ENCODE measurements around the gene WDR75. TPM values are rescaled to one million over a fixed set of nuclear protein-coding genes. Genes with fewer than 3 reads are reported as not detected.

WDR75 gene
- 17.0 TPM for total RNA-seq
- long read RNA-seq, transcript WDR75-201 (21 exons, 2,701 nt) = major isoform, 22 of 25 reads
- long read RNA-seq, partial matches to known transcripts = 1 of 25 reads
- long read RNA-seq, other reads (novel, unspliced or antisense) = 2 of 25 reads

DNA sequence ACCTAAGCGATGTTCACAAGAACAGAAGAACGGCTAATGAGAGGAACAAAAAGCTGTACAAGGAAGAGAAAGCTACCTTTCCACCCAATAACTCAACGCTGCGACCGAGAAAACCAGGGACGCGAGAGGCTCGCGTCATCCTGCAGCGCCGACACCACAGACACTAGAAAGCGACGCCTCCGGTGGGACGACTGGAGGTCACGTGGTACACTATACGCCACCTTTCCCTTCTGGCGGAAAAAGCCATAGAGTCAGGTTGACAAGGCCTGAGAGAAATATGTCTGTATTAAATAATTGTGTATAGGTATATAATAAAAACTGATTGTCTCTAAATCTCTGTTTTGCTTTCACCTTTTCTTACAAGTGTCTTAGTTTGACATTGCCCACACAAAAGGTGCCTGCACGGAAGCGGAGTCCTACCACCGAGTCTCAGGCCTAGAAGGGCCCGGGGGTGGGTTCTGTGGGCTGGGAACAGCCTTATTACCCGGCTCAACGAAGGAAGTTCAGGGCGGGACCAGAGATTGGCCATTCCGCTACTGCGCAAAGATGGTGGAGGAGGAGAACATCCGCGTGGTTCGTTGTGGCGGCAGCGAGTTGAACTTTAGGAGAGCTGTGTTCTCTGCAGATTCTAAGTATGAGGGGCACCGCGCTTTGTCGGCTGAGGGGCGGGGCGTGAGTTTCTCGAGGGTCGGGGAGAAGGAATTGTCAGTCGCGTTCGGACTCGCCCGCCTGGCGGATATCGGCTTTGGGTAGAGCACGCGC, at the start of gene WDR75:
Gene WDR75 (plus strand): TSS at position 528 of the 762 bp plus-strand sequence. CDS start 19 bp downstream, at position 547.
- no peaks in the 10 kb centered on the region for H3K36me3 ChIP-seq
- intact Hi-C loops (cut with micrococcal nuclease) = no loop called here

GRCh38 chr2:189393440-189394111, 47.7 kb upstream of the WDR75 start:
- Histone ChIP-seq H3K27me3 (ENCODE audit: low read depth) (no peaks in the 10 kb centered on the region), H3K27ac (replicated peaks) (peak overlapping the region; percentile 24), H3K4me1 (no peaks in the 10 kb centered on the region), H3K36me3 (no peaks in the 10 kb centered on the region), H3K4me3 (no peak overlapping the region), H3K9me3 (replicated peaks) (peaks cover 17% of the 10 kb centered on the region)
- no peak for DNase-seq
- intact Hi-C loops (cut with micrococcal nuclease) = no loop called here
- TF ChIP-seq, protein P1, sequence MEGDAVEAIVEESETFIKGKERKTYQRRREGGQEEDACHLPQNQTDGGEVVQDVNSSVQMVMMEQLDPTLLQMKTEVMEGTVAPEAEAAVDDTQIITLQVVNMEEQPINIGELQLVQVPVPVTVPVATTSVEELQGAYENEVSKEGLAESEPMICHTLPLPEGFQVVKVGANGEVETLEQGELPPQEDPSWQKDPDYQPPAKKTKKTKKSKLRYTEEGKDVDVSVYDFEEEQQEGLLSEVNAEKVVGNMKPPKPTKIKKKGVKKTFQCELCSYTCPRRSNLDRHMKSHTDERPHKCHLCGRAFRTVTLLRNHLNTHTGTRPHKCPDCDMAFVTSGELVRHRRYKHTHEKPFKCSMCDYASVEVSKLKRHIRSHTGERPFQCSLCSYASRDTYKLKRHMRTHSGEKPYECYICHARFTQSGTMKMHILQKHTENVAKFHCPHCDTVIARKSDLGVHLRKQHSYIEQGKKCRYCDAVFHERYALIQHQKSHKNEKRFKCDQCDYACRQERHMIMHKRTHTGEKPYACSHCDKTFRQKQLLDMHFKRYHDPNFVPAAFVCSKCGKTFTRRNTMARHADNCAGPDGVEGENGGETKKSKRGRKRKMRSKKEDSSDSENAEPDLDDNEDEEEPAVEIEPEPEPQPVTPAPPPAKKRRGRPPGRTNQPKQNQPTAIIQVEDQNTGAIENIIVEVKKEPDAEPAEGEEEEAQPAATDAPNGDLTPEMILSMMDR (IDR thresholded peaks at IDR 0.05; ENCODE audit: borderline replicate concordance) = no peak

More for the DNA sequence above, at the start of gene WDR75:
- Histone ChIP-seq H3K27me3 (ENCODE audit: low read depth) (no peaks in the 10 kb centered on the region), H3K4me1 (peaks cover 38% of the 10 kb centered on the region), H3K27ac (replicated peaks) (peak within 1 kb of the TSS; percentile 91), H3K9me3 (replicated peaks) (no peaks in the 10 kb centered on the region), H3K4me3 (peak within 1 kb of the TSS; percentile 92)
- TF ChIP-seq, protein P1 (IDR thresholded peaks at IDR 0.05; ENCODE audit: borderline replicate concordance) = no peak
- DNase-seq = peak; percentile 91

DNA sequence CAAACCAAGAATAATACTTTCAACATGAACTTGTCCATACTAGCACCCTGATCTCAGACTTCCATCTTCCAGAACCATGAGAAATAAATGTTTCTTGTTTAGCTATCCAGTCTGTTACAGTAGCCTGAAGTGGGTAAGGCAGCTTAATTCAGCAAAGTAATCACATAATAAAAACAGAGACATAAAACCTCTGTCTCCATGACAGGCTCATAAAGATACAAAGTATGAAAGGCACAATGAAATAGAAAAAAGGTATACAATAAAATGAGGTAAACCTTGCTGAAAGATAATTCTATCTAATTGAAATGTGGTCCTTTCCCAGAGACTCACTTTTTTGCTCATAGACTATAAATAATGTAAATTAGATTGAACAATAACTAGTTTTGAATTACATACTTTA, 46.7 kb upstream of the WDR75 start:
- H3K4me3 ChIP-seq = no peak overlapping the region
- TF ChIP-seq, protein P1 (IDR thresholded peaks at IDR 0.05; ENCODE audit: borderline replicate concordance) = no peak
- intact Hi-C loops (cut with micrococcal nuclease) = no loop called here
- no peaks in the 10 kb centered on the region for H3K27me3 ChIP-seq (ENCODE audit: low read depth)
- H3K4me1 ChIP-seq = no peaks in the 10 kb centered on the region
- peaks cover 17% of the 10 kb centered on the region for H3K9me3 ChIP-seq (replicated peaks)
- no peaks in the 10 kb centered on the region for H3K36me3 ChIP-seq
- DNase-seq = no peak
- peak overlapping the region; percentile 24 for H3K27ac ChIP-seq (replicated peaks)

- intact Hi-C loops (cut with micrococcal nuclease) = no loop called here
- Histone ChIP-seq H3K27ac (replicated peaks) (no peak overlapping the region), H3K27me3 (ENCODE audit: low read depth) (no peaks in the 10 kb centered on the region), H3K9me3 (replicated peaks) (peaks cover 7% of the 10 kb centered on the region), H3K36me3 (no peaks in the 10 kb centered on the region), H3K4me1 (no peaks in the 10 kb centered on the region), H3K4me3 (no peak overlapping the region)
- DNase-seq = no peak
- TF ChIP-seq, protein P1 (IDR thresholded peaks at IDR 0.05; ENCODE audit: borderline replicate concordance) = no peak
These were observed 38.3 kb upstream of the WDR75 start for GRCh38 chr2:189402932-189403331.

DNA sequence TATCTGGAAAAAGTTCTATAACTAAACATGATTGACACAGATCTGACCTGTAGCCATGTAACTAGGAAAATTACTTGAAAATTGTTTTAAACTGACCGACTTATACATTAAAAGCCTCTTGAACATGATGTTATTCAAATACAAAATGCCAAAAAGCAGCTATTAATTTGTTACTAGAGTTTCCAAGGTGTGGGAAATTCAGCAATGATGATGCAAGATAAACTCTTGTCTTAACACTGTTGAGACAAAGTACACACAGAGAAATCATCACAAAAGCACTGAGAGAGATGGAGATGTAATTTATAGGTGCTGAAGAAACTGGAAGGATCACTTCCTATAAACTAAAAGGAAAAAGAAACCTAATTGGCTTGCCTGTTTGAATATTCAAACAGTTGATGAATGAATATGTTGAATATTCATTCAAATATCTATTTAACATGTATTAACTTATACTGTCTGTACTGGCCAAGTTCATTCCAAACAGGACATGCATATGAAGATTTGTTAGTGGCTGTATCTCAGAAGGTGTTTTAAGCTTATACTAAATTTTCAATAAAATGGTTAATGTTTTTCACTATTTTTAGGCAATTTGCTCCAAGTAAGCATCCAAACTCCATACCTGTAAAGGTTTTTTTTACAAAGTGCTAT, 34.6 kb upstream of the WDR75 start:
- H3K4me1 ChIP-seq = no peaks in the 10 kb centered on the region

More for the DNA sequence above, 34.6 kb upstream of the WDR75 start:
- Histone ChIP-seq H3K36me3 (no peaks in the 10 kb centered on the region), H3K9me3 (replicated peaks) (no peaks in the 10 kb centered on the region), H3K27ac (replicated peaks) (no peak overlapping the region), H3K4me3 (no peak overlapping the region), H3K27me3 (ENCODE audit: low read depth) (no peaks in the 10 kb centered on the region)
- intact Hi-C loops (cut with micrococcal nuclease) = no loop called here
- DNase-seq = no peak
- TF ChIP-seq, protein P1 (IDR thresholded peaks at IDR 0.05; ENCODE audit: borderline replicate concordance) = no peak

Data from left ventricle myocardium inferior (tissue), 1 donor.